Neural progenitor cell (in vitro differentiated cells): Measurements from ENCODE around the gene GNG12.

Experiments
- CTCF ChIP-seq: fragments of 200-600 bp; sonication (generic); IDR thresholded peaks from 2 replicates; pipeline ENCODE4 v1.5.1; 2017; ENCODE audit warnings: antibody characterized with exemption, mild to moderate bottlenecking
- EZH2 ChIP-seq: fragments of 200-600 bp; sonication (generic); IDR thresholded peaks from 2 replicates; pipeline ENCODE4 v1.6.1; 2017; ENCODE audit warnings: antibody characterized with exemption, mild to moderate bottlenecking, moderate library complexity
- EZH2phosphoT487 ChIP-seq: fragments of 200-600 bp; sonication (generic); IDR thresholded peaks from 2 replicates; pipeline ENCODE4 v1.6.1; 2017; ENCODE audit warnings: antibody characterized with exemption

DNA sequence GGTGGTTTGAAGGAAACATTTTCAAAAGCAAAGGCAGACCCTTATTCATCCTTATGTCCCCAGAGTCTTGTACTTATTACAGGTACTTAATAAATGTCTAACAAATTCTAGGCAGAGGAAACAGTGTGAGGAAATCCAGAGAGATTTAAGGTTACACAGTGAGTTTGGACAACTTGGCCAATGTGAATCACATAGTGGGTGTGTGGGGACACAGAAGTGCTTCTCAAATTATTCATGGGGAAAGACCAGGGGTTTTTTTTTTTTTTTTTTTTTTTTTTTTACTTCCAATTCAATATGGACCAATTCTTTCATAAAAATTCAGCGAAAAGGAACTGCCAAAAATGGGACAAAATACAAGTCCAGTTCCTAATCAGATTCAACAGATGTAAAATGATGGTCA is 15.1 kb downstream of the GNG12 start:
- TF ChIP-seq CTCF (no peak), EZH2 (no peak), EZH2phosphoT487 (no peak)
